H9 (cell line): ENCODE results near the gene HMGCLL1. TPM values are rescaled to one million over a fixed set of nuclear protein-coding genes. Genes with fewer than 3 reads are reported as not detected.

Source experiments
- DNase-seq: peaks from one replicate; pipeline ENCODE4 v3.0.0-alpha.2; 2017
- H2AFZ ChIP-seq: one replicate; pipeline ENCODE4 v1.6.1; 2013; ENCODE audit warnings: mild to moderate bottlenecking, low read length, control low read depth, moderate library complexity
- H2AK5ac ChIP-seq: 2 replicates; pipeline ENCODE4 v1.6.1; 2013; ENCODE audit warnings: low read length, control low read depth, mixed read lengths; ENCODE audit not compliant: insufficient read length
- H2BK120ac ChIP-seq: one replicate; pipeline ENCODE4 v1.6.1; 2013; ENCODE audit warnings: low read depth, mild to moderate bottlenecking, low read length, control low read depth, inconsistent platforms; ENCODE audit not compliant: poor library complexity, severe bottlenecking
- H2BK12ac ChIP-seq: 2 replicates; pipeline ENCODE4 v1.6.1; 2013; ENCODE audit warnings: low read length, control low read depth, mixed read lengths, low read depth; ENCODE audit not compliant: insufficient read length
- H2BK15ac ChIP-seq: 2 replicates; pipeline ENCODE4 v1.6.1; 2013; ENCODE audit warnings: low read depth, low read length, control low read depth
- H2BK20ac ChIP-seq: one replicate; pipeline ENCODE4 v1.6.1; 2013; ENCODE audit warnings: low read depth, mild to moderate bottlenecking, low read length, control low read depth, inconsistent platforms; ENCODE audit not compliant: poor library complexity, severe bottlenecking
- H2BK5ac ChIP-seq: 2 replicates; pipeline ENCODE4 v1.6.1; 2013; ENCODE audit warnings: low read length, control low read depth, mixed read lengths; ENCODE audit not compliant: insufficient read length
- H3K14ac ChIP-seq: 2 replicates; pipeline ENCODE4 v1.6.1; 2013; ENCODE audit warnings: low read length, control low read depth; ENCODE audit not compliant: insufficient read depth
- H3K18ac ChIP-seq: 2 replicates; pipeline ENCODE4 v1.6.1; 2013; ENCODE audit warnings: low read depth, mild to moderate bottlenecking, mixed read lengths, low read length, control low read depth; ENCODE audit not compliant: insufficient read length
- H3K23ac ChIP-seq: 2 replicates; pipeline ENCODE4 v1.6.1; 2013; ENCODE audit warnings: low read length, control low read depth, mixed read lengths, low read depth; ENCODE audit not compliant: insufficient read length
- H3K23me2 ChIP-seq: 2 replicates; pipeline ENCODE4 v1.6.1; 2013; ENCODE audit warnings: low read depth, mild to moderate bottlenecking, mixed read lengths, low read length, control low read depth; ENCODE audit not compliant: insufficient read length, poor library complexity, severe bottlenecking
- H3K27ac ChIP-seq: 2 replicates; pipeline ENCODE4 v1.5.1; 2013; ENCODE audit warnings: low read length, control low read depth, mixed read lengths, low read depth; ENCODE audit not compliant: insufficient read length
- H3K27me3 ChIP-seq: 2 replicates; pipeline ENCODE4 v1.6.1; 2013; ENCODE audit warnings: low read length, control low read depth, inconsistent platforms; ENCODE audit not compliant: insufficient read depth
- H3K4ac ChIP-seq: 2 replicates; pipeline ENCODE4 v1.6.1; 2013; ENCODE audit warnings: low read depth, mild to moderate bottlenecking, control low read depth, inconsistent platforms, low read length, moderate library complexity
- H3K4me1 ChIP-seq: 2 replicates; pipeline ENCODE4 v1.6.1; 2013; ENCODE audit warnings: low read length, control low read depth, inconsistent platforms; ENCODE audit not compliant: insufficient read depth
- H3K4me2 ChIP-seq: 2 replicates; pipeline ENCODE4 v1.6.1; 2013; ENCODE audit warnings: low read length, control low read depth, mixed read lengths; ENCODE audit not compliant: insufficient read length, insufficient read depth
- H3K56ac ChIP-seq: 2 replicates; pipeline ENCODE4 v1.6.1; 2013; ENCODE audit warnings: low read depth, mild to moderate bottlenecking, mixed read lengths, low read length, control low read depth; ENCODE audit not compliant: insufficient read length
- H3K79me1 ChIP-seq: 2 replicates; pipeline ENCODE4 v1.6.1; 2013; ENCODE audit warnings: low read depth, mild to moderate bottlenecking, moderate library complexity, low read length, control low read depth, inconsistent platforms; ENCODE audit not compliant: insufficient read depth, poor library complexity, severe bottlenecking
- H3K79me2 ChIP-seq: 2 replicates; pipeline ENCODE4 v1.6.1; 2013; ENCODE audit warnings: low read length, control low read depth, inconsistent platforms; ENCODE audit not compliant: insufficient read depth
- H3K9ac ChIP-seq: 2 replicates; pipeline ENCODE4 v1.6.1; 2013; ENCODE audit warnings: low read length, control low read depth, mixed read lengths; ENCODE audit not compliant: insufficient read length; ENCODE audit errors: extremely low read depth
- H3K9me3 ChIP-seq: one replicate; pipeline ENCODE4 v1.6.1; 2013; ENCODE audit warnings: low read depth, low read length, inconsistent platforms; ENCODE audit not compliant: control insufficient read depth
- H3T11ph ChIP-seq: one replicate; pipeline ENCODE4 v1.6.1; 2013; ENCODE audit warnings: mild to moderate bottlenecking, low read length, control low read depth, inconsistent platforms
- H4K20me1 ChIP-seq: one replicate; pipeline ENCODE4 v1.6.1; 2013; ENCODE audit not compliant: control insufficient read depth, insufficient read length, insufficient read depth
- H4K5ac ChIP-seq: 2 replicates; pipeline ENCODE4 v1.6.1; 2013; ENCODE audit warnings: low read depth, mild to moderate bottlenecking, mixed read lengths, low read length, control low read depth; ENCODE audit not compliant: insufficient read length
- H4K8ac ChIP-seq: replicated peaks from 2 replicates; pipeline ENCODE4 v1.6.1; 2013; ENCODE audit warnings: low read length, control low read depth, mixed read lengths, low read depth; ENCODE audit not compliant: insufficient read length
- H4K91ac ChIP-seq: 2 replicates; pipeline ENCODE4 v1.6.1; 2013; ENCODE audit warnings: low read depth, mild to moderate bottlenecking, moderate library complexity, mixed read lengths, low read length, control low read depth; ENCODE audit not compliant: insufficient read length
- H3K27ac Mint-ChIP-seq, 3 experiments: 2 replicates in 2 of 3; 3 replicates in 1 of 3; pipeline ENCODE4 v1.8.0; 2020 to 2021; ENCODE audit warnings: mixed read lengths in 3 of 3, mild to moderate bottlenecking in 1 of 3, moderate library complexity in 1 of 3
- H3K27me3 Mint-ChIP-seq: 2 replicates; pipeline ENCODE4 v1.8.0; 2021; ENCODE audit warnings: low read depth, mild to moderate bottlenecking, moderate library complexity, mixed read lengths
- H3K36me3 Mint-ChIP-seq, 3 experiments: 2 replicates in 2 of 3; 3 replicates in 1 of 3; pipeline ENCODE4 v1.8.0; 2020 to 2021; ENCODE audit warnings: low read depth in 3 of 3, mixed read lengths in 3 of 3; ENCODE audit not compliant: insufficient read depth in 1 of 3
- H3K4me1 Mint-ChIP-seq, 2 experiments: 2 replicates each; pipeline ENCODE4 v1.8.0; 2020; ENCODE audit warnings: mixed read lengths in 2 of 2
- H3K4me3 Mint-ChIP-seq, 2 experiments: 2 replicates in 1 of 2; 3 replicates in 1 of 2; pipeline ENCODE4 v1.8.0; 2020 to 2021; ENCODE audit warnings: mild to moderate bottlenecking in 2 of 2, mixed read lengths in 2 of 2, moderate library complexity in 1 of 2
- H3K9me3 Mint-ChIP-seq, 2 experiments: 2 replicates in 1 of 2; 3 replicates in 1 of 2; pipeline ENCODE4 v1.8.0; 2020; ENCODE audit warnings: mild to moderate bottlenecking in 2 of 2, mixed read lengths in 2 of 2, moderate library complexity in 1 of 2
- WGBS: extraction: QIAGEN DNeasy Blood & Tissue Kit; methylation state at CpG from one replicate; pipeline ENCODE4 v1.1.7; 2013; ENCODE audit warnings: missing lambda C conversion rate, low lambda C conversion rate, mixed read lengths; ENCODE audit not compliant: insufficient read length; ENCODE audit errors: extremely low coverage; 5-methylcytosine and 5-hydroxymethylcytosine counted together
- total RNA-seq: library from RNA; stranded (reverse); gene quantifications from 2 replicates; pipeline ENCODE4 v1.2.1, GENCODE V29; 2021
- TF ChIP-seq, protein P1 (sequence below): fragments of 200-600 bp; sonication (generic); conservative IDR thresholded peaks from 3 replicates; pipeline ENCODE4 v1.8.0; 2021; ENCODE audit warnings: antibody characterized with exemption, mild to moderate bottlenecking

Gene HMGCLL1
- total RNA-seq, 1 experiment from 2014 or later = 0.24 TPM

DNA sequence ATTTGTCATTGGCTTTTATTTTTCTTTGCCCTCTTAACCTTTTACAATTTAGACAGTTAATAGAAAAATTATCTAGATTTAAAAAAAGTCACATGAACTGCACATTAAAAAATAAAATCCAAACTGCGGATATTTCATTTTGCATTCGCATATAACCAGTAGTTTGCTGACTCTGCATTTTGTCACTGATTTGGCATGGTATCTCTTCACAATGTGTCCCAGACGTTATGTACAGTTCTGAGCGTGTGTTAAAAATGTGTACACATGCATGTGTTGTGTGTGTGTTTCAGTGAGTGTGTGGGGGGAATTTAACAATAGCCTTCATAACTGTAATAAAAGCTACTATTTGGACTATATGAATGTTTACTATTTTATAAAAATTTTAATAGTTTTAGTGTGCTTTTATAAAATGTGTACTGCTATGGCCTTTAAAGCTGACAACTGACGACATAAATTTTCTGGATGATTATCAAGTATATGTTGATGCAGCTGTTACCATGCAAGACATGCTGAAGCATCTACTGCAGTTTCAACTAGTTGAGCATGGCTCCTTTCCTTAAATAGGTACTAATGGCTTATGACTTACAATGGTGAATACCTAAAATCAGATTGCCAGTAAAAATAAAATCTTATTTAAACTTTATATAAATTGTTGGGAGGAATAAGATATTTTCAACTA is 67.7 kb downstream of the HMGCLL1 start:
- H4K8ac ChIP-seq = no peak overlapping the region
- H3K27me3 ChIP-seq = no peaks in the 10 kb centered on the region
- no peaks in the 10 kb centered on the region for H3K9me3 ChIP-seq
- no peak overlapping the region for H2BK5ac ChIP-seq
- H2AFZ ChIP-seq = no peak overlapping the region
- H2BK20ac ChIP-seq = no peak overlapping the region
- no peak overlapping the region for H3K4me2 ChIP-seq
- Mint-ChIP-seq H3K27me3 (no peaks in the 10 kb centered on the region), H3K36me3 (no peaks in the 10 kb centered on the region), H3K27ac (no peak overlapping the region), H3K4me1 (no peaks in the 10 kb centered on the region), H3K9me3 (no peaks in the 10 kb centered on the region), H3K4me3 (no peak overlapping the region)
- H3K14ac ChIP-seq = no peak overlapping the region
- no peak overlapping the region for H2BK12ac ChIP-seq
- no peak overlapping the region for H3K18ac ChIP-seq
- no peak overlapping the region for H4K5ac ChIP-seq
- no peak overlapping the region for H3T11ph ChIP-seq
- H3K9ac ChIP-seq = no peak overlapping the region
- H4K20me1 ChIP-seq = no peaks in the 10 kb centered on the region
- no peak overlapping the region for H4K91ac ChIP-seq
- no peak overlapping the region for H3K56ac ChIP-seq
- no peaks in the 10 kb centered on the region for H3K79me1 ChIP-seq
- no peak overlapping the region for H3K4ac ChIP-seq
- no peak overlapping the region for H3K27ac ChIP-seq
- no peak overlapping the region for H3K23ac ChIP-seq
- no peak overlapping the region for H2AK5ac ChIP-seq
- WGBS = no CpG with 5 or more reads among the region's 5 CpGs
- TF ChIP-seq, protein P1, sequence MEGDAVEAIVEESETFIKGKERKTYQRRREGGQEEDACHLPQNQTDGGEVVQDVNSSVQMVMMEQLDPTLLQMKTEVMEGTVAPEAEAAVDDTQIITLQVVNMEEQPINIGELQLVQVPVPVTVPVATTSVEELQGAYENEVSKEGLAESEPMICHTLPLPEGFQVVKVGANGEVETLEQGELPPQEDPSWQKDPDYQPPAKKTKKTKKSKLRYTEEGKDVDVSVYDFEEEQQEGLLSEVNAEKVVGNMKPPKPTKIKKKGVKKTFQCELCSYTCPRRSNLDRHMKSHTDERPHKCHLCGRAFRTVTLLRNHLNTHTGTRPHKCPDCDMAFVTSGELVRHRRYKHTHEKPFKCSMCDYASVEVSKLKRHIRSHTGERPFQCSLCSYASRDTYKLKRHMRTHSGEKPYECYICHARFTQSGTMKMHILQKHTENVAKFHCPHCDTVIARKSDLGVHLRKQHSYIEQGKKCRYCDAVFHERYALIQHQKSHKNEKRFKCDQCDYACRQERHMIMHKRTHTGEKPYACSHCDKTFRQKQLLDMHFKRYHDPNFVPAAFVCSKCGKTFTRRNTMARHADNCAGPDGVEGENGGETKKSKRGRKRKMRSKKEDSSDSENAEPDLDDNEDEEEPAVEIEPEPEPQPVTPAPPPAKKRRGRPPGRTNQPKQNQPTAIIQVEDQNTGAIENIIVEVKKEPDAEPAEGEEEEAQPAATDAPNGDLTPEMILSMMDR = no peak
- no peak for DNase-seq
- no peaks in the 10 kb centered on the region for H3K4me1 ChIP-seq
- H3K23me2 ChIP-seq = no peaks in the 10 kb centered on the region
- no peaks in the 10 kb centered on the region for H3K79me2 ChIP-seq
- no peak overlapping the region for H2BK120ac ChIP-seq
- H2BK15ac ChIP-seq = no peak overlapping the region
